ENCODE results near the gene MRPL20.

The MRPL20 gene

GRCh38 chr1:1393014-1393413, 14.1 kb downstream of the MRPL20 start:
- Histone ChIP-seq H3K27ac (ENCODE audit: poor library complexity, severe bottlenecking) (no peak overlapping the region), H3K4me3 (ENCODE audit: severe bottlenecking) (no peak overlapping the region), H3K4me1 (ENCODE audit: insufficient read depth, poor library complexity, severe bottlenecking) (no peaks in the 10 kb centered on the region), H3K9me3 (ENCODE audit: severe bottlenecking) (no peaks in the 10 kb centered on the region), H3K27me3 (ENCODE audit: insufficient read depth, poor library complexity, severe bottlenecking) (no peaks in the 10 kb centered on the region), H3K36me3 (ENCODE audit: low read depth) (peaks cover 100% of the 10 kb centered on the region)
- TF ChIP-seq, protein P1, sequence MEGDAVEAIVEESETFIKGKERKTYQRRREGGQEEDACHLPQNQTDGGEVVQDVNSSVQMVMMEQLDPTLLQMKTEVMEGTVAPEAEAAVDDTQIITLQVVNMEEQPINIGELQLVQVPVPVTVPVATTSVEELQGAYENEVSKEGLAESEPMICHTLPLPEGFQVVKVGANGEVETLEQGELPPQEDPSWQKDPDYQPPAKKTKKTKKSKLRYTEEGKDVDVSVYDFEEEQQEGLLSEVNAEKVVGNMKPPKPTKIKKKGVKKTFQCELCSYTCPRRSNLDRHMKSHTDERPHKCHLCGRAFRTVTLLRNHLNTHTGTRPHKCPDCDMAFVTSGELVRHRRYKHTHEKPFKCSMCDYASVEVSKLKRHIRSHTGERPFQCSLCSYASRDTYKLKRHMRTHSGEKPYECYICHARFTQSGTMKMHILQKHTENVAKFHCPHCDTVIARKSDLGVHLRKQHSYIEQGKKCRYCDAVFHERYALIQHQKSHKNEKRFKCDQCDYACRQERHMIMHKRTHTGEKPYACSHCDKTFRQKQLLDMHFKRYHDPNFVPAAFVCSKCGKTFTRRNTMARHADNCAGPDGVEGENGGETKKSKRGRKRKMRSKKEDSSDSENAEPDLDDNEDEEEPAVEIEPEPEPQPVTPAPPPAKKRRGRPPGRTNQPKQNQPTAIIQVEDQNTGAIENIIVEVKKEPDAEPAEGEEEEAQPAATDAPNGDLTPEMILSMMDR (IDR thresholded peaks at IDR 0.05; ENCODE audit: poor library complexity, severe bottlenecking) = no peak
- ATAC-seq (ENCODE audit: low read depth) = no peak
- no peak for DNase-seq (ENCODE audit: low spot score)

DNA sequence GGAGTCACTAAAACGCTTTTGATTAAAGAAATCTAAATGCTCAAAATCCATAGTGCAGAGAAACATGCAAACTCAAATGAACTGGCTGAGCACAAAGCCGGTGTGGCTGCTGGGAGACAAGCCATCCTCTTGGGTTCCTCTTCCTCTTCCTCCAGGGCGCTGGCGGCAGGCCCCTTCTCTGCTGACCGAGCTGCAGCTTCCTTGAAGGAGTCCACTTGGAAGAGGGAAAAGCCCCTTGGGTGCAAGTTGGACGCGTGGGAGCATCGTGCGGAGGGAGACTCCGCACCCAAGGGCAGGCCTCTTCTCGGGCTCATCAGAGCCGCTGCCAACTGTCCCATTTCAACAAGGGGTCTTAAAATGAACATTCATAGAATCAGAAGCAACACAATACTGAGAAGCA, 15.9 kb downstream of the MRPL20 start:
- Histone ChIP-seq H3K36me3 (ENCODE audit: low read depth) (peaks cover 100% of the 10 kb centered on the region), H3K4me1 (ENCODE audit: insufficient read depth, poor library complexity, severe bottlenecking) (no peaks in the 10 kb centered on the region), H3K9me3 (ENCODE audit: severe bottlenecking) (no peaks in the 10 kb centered on the region), H3K4me3 (ENCODE audit: severe bottlenecking) (no peak overlapping the region), H3K27me3 (ENCODE audit: insufficient read depth, poor library complexity, severe bottlenecking) (no peaks in the 10 kb centered on the region), H3K27ac (ENCODE audit: poor library complexity, severe bottlenecking) (no peak overlapping the region)
- no peak for DNase-seq (ENCODE audit: low spot score)
- no peak for ATAC-seq (ENCODE audit: low read depth)
- TF ChIP-seq, protein P1 (IDR thresholded peaks at IDR 0.05; ENCODE audit: poor library complexity, severe bottlenecking) = no peak

DNA sequence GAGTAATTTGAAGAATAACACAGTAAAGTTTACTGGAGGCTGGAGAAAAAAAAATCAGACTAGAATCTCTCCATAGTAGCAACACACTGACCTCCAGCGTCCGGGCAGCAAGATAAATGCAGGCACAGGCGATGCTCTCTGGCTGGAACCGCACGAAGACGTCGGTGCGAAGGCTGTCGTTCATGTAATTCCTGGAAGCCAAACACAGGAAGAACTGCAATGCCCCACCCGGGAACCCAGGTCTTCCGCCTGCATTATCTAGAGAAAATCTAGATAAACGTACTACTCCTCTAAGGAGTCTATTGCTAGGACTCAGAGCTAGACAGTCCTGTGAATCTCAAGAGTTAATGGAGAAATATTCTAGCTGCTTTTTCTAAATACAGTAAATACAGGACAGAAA, 16.4 kb downstream of the MRPL20 start:
- H3K9me3 ChIP-seq (ENCODE audit: severe bottlenecking) = no peaks in the 10 kb centered on the region
- TF ChIP-seq, protein P1 (IDR thresholded peaks at IDR 0.05; ENCODE audit: poor library complexity, severe bottlenecking) = no peak
- DNase-seq (ENCODE audit: low spot score) (no peak), ATAC-seq (ENCODE audit: low read depth) (no peak)
- no peaks in the 10 kb centered on the region for H3K4me1 ChIP-seq (ENCODE audit: insufficient read depth, poor library complexity, severe bottlenecking)
- peaks cover 100% of the 10 kb centered on the region for H3K36me3 ChIP-seq (ENCODE audit: low read depth)
- H3K27me3 ChIP-seq (ENCODE audit: insufficient read depth, poor library complexity, severe bottlenecking) = no peaks in the 10 kb centered on the region
- H3K4me3 ChIP-seq (ENCODE audit: severe bottlenecking) = no peak overlapping the region
- no peak overlapping the region for H3K27ac ChIP-seq (ENCODE audit: poor library complexity, severe bottlenecking)

- DNase-seq (ENCODE audit: low spot score) = no peak
- H3K27ac ChIP-seq (ENCODE audit: poor library complexity, severe bottlenecking) = no peak overlapping the region
- peaks cover 75% of the 10 kb centered on the region for H3K36me3 ChIP-seq (ENCODE audit: low read depth)
These were observed 19.0 kb downstream of the MRPL20 start for GRCh38 chr1:1388078-1388472.

More at GRCh38 chr1:1388078-1388472, 19.0 kb downstream of the MRPL20 start:
- TF ChIP-seq, protein P1 (IDR thresholded peaks at IDR 0.05; ENCODE audit: poor library complexity, severe bottlenecking) = no peak
- Histone ChIP-seq H3K4me3 (ENCODE audit: severe bottlenecking) (no peak overlapping the region), H3K9me3 (ENCODE audit: severe bottlenecking) (no peaks in the 10 kb centered on the region), H3K4me1 (ENCODE audit: insufficient read depth, poor library complexity, severe bottlenecking) (no peaks in the 10 kb centered on the region), H3K27me3 (ENCODE audit: insufficient read depth, poor library complexity, severe bottlenecking) (no peaks in the 10 kb centered on the region)
- no peak for ATAC-seq (ENCODE audit: low read depth)
